OCI-LY1 (cell line): Measurements from ENCODE around the gene ARL2BP.
"Not testable (repeated sequence)": the region's sequence is repeated elsewhere in the genome, so short reads cannot be mapped to it uniquely, and the experiment has no call there.

Experiments
- CTCF ChIP-seq: fragments of 200-600 bp; sonication (generic), shearing (Covaris generic); IDR thresholded peaks from 2 replicates; pipeline ENCODE4 v1.5.1; 2017; ENCODE audit warnings: mild to moderate bottlenecking, antibody characterized with exemption, low read length, moderate library complexity, mixed read lengths
- EZH2 ChIP-seq: fragments of 200-600 bp; sonication (generic), shearing (Covaris generic); IDR thresholded peaks from 2 replicates; pipeline ENCODE4 v1.8.0; 2017; ENCODE audit warnings: borderline replicate concordance, mixed run types, mild to moderate bottlenecking, antibody characterized with exemption, low read length, moderate library complexity, mixed read lengths

- not testable (repeated sequence) for TF ChIP-seq CTCF, EZH2
These were observed 30.9 kb downstream of the ARL2BP start for GRCh38 chr16:57275946-57276345.
